ENCODE results near the gene RAB10.

Gene RAB10

DNA sequence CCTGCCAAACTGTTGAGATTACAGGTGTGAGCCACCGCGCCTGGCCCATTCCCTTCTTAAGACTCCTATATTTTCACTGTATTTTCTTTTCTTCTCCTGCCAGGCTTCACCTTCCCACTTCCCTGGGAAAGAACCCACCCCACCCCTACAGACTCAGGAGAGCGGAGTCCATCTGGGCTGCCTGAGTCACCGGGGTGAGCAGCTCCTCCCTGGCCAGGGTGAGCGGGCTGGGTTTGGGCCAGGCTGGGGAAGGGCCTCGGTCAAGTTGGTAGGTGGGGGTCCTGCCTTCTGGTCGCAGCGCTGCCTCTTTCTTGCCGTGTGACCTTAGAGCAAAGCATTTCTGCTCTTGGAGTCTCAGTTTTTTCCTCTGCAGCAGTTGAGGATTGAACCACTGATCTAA, 136.9 kb downstream of the RAB10 start:
- DNase-seq (ENCODE audit: insufficient read length, low spot score) (no peak), FAIRE-seq (no peak)
- TF ChIP-seq, protein P1, sequence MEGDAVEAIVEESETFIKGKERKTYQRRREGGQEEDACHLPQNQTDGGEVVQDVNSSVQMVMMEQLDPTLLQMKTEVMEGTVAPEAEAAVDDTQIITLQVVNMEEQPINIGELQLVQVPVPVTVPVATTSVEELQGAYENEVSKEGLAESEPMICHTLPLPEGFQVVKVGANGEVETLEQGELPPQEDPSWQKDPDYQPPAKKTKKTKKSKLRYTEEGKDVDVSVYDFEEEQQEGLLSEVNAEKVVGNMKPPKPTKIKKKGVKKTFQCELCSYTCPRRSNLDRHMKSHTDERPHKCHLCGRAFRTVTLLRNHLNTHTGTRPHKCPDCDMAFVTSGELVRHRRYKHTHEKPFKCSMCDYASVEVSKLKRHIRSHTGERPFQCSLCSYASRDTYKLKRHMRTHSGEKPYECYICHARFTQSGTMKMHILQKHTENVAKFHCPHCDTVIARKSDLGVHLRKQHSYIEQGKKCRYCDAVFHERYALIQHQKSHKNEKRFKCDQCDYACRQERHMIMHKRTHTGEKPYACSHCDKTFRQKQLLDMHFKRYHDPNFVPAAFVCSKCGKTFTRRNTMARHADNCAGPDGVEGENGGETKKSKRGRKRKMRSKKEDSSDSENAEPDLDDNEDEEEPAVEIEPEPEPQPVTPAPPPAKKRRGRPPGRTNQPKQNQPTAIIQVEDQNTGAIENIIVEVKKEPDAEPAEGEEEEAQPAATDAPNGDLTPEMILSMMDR (IDR thresholded peaks at IDR 0.05; ENCODE audit: insufficient read depth, missing control alignments): no peak

DNA sequence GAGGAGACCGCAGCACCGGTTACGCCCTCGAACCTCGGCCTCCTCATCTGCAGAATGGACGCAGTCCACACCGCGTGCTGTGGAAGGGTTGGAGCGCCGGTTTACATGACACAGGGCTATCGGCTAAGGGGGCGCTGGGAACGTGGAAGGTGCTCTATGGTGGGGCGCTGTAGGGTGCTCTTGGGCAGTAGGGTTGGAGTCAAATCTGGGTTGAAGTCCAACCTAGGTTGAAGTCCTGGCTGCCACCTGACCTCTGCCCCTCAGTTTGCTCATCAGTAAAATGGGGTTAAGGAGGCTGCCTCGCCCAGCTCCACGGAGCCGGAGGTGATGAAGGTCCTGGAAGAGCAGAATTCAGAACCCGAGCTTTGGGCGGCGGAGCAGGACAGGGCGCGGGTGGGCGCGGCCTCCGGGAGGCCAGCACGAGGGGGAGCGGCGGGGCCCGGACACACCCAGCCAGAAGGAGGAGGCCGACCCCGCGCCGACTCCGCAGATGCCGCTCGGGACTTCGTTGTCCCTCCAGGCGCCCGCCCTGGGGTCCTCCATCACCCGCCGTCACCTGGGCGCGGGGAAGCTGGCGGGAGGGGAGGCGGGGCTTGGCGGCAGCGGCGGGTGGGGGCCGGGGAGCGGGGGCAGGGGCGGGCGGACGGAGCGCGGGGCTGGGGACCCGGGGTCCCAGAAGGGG, 138.4 kb downstream of the RAB10 start:
- FAIRE-seq (no peak), DNase-seq (ENCODE audit: insufficient read length, low spot score) (peak; percentile 59)
- TF ChIP-seq, protein P1 (IDR thresholded peaks at IDR 0.05; ENCODE audit: insufficient read depth, missing control alignments): no peak

DNA sequence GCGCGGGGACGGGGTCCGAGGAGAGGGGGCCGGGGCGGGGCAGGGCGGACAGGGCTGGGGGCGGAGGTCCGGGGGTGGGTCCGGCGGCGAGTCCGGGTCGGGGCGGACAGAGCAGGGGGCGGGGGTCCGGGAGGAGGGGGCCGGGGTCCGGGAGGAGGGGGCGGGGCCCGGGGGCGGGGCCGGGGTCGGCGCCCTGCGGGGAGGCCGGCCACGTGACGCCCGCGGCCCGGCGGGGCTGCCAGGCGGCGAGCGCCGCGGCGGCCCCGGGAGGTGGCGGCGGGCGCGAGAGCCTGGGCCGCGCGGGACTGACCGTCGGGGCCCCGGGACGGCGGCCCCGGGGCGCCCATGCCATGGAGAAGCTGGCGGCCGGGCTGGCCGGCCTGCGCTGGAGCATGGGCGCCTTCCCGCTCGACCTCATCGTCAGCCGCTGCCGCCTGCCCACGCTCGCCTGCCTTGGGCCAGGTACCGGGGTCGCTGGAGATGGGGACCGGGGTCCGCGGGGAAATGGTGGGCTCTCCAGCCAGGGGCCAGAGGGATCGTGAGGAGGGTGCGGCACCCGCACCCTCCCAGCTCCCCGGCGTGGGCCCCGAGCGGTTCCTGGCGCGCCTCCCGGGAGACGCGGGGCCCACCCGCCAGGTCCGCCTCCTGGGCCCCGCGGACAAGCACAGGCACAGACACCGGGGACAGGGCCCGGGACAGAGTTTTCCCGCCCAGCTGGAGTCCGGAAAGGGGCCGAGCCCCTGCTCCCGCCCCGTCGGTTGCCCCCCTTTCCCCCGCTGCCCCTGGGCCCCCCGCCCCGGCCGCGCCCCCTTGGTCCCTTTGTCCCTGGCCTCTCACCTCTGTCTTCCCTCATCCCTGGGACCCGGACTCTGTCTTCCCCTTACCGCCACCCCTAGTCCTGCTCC, 139.2 kb downstream of the RAB10 start, which contains the start of gene GAREM2:
TSS of gene GAREM2 (plus strand) at position 218 of the 905 bp plus-strand sequence. CDS start at position 351, 133 bp downstream.
- peak; percentile 89 for DNase-seq (ENCODE audit: insufficient read length, low spot score)
- FAIRE-seq: no peak
- TF ChIP-seq, protein P1 (IDR thresholded peaks at IDR 0.05; ENCODE audit: insufficient read depth, missing control alignments): no peak

DNA sequence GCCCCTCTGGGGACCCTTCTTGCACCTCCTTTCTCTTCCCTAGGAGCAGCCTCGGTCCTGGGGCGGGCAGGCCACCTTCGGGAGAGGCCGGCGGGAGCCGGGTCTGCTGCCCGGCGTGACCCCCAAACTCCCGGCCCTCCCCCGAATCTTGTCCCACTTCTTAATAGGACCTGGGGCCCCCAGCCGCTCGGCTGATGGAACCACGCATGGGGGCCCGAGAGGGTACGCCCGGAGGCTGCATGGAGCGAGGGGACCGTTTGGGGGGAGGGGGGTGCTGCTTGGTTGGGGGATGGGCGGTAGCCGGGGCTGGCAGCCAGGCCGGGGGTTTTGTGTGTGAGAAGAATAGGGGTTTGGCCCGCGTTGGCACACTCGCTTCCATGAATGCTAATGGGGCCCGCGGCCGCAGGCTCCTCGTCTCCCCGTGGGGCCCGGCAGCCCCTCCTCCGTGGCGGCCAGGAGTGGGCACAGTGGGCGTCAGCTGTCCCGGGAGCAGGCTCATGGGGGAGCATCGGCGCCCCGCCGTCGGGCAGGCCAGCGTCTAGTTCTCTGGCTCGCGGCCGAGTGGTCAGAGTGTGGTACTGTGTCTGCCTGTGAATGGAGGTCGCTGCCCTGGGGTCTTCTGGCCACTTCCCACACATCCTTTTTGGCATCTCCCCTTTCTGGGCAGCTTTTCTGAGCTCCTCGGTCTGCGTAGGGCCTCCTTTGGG, 140.0 kb downstream of the RAB10 start:
- no peak for DNase-seq (ENCODE audit: insufficient read length, low spot score)
- FAIRE-seq: no peak
- TF ChIP-seq, protein P1 (IDR thresholded peaks at IDR 0.05; ENCODE audit: insufficient read depth, missing control alignments): no peak

DNA sequence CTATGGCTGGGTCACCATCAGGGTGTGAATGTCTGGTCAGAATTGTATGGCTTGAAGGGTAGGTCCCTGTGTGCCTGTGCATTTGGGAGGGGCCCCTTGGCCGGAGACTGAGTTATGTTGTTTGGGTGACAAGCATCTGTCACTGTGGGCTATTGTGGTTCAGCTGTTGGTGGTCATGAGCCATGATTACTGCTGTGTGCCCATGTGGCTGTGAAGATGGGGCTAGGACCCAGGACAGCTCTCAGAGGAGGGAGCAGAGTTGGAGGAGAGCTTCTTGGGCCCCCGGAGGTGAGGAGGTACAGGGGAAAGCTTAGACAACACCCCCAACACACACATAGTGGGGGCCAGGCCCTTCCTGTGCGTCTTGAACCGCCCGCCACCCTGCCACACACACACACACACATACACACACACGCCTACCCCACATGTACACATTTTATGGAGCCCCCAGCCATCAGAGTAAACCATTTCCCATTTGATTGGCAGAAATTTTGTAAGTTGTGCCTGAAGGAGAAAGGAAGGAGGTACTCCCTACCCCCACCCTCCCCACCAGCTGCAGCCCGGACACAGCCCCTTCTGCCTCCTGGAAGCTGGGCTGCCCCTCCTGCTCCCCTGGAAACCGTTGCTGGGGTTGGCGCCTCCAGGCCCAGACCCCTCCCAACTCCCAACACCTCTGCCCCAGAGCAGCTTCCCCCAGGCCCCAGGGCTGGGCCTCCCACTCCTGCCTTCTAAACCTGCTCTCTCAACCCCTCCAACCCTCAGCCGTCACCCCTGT, 141.0 kb downstream of the RAB10 start:
- TF ChIP-seq, protein P1 (IDR thresholded peaks at IDR 0.05; ENCODE audit: insufficient read depth, missing control alignments): no peak
- no peak for FAIRE-seq
- DNase-seq (ENCODE audit: insufficient read length, low spot score): no peak

DNA sequence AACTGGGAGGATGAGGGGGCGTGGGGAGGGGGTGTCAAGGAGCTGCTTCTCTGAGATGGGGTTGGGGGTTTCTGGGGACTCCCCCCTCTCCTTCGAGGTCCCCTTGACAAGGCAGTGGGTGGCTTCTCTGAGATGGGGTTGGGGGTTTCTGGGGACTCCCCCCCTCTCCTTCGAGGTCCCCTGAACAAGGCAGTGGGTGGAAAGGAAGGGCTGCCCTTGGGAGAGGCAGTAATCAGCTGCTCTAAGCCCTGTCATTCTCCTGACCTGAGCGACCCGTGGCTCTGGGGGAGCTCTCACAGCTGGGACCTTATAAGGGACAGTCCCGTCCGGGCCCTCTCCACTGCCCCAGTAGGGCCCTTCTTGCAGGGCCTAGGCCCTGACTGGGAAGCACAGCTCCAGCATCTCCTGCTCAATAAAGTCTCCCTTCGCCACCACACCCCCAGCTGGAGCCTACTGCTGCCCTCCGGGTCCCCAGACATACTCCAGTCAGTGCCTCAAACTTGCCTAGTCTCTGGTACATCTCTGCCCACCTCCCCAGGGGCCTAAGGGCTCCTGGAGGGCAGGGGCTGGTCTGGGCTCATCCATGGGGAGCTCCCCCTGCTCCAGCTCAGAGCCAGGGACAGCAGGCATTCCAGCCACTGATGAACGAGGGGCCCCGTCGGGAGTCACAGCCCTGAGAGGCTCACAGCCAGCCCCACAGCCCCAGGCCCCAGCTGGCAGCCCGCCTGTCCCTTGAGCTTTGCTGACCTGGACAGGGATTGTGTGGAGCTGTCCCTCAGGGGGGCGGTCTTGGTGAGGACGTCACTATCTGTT, 141.8 kb downstream of the RAB10 start:
- no peak for DNase-seq (ENCODE audit: insufficient read length, low spot score)
- FAIRE-seq: no peak
- TF ChIP-seq, protein P1 (IDR thresholded peaks at IDR 0.05; ENCODE audit: insufficient read depth, missing control alignments): no peak
